Effector memory CD4-positive, alpha-beta T cell (primary cell): Measurements from ENCODE around the gene ARHGEF7.

ENCODE experiments used
- DNase-seq, 3 donors: peaks; one replicate each; pipeline ENCODE4 v3.0.0-alpha.2; 2020
- H3K27ac ChIP-seq: 2 replicates; pipeline ENCODE4 v1.7.0; 2013; ENCODE audit warnings: mild to moderate bottlenecking, low read length, moderate library complexity; ENCODE audit not compliant: insufficient read depth, poor library complexity, severe bottlenecking
- H3K27me3 ChIP-seq: replicated peaks from 2 replicates; pipeline ENCODE4 v1.7.0; 2013; ENCODE audit warnings: mild to moderate bottlenecking, low read length; ENCODE audit not compliant: insufficient read depth, control insufficient read depth, poor library complexity, severe bottlenecking
- H3K36me3 ChIP-seq: 2 replicates; pipeline ENCODE4 v1.7.0; 2013; ENCODE audit warnings: mild to moderate bottlenecking, low read length, moderate library complexity; ENCODE audit not compliant: control insufficient read depth, insufficient read depth
- H3K4me1 ChIP-seq: 2 replicates; pipeline ENCODE4 v1.7.0; 2013; ENCODE audit warnings: low read length, mild to moderate bottlenecking; ENCODE audit not compliant: control insufficient read depth, insufficient read depth, poor library complexity, severe bottlenecking
- H3K4me3 ChIP-seq: 2 replicates; pipeline ENCODE4 v1.7.0; 2013; ENCODE audit warnings: low read length, low read depth, mild to moderate bottlenecking; ENCODE audit not compliant: insufficient read depth, poor library complexity, severe bottlenecking
- H3K9me3 ChIP-seq: 2 replicates; pipeline ENCODE4 v1.7.0; 2013; ENCODE audit warnings: mild to moderate bottlenecking, low read length, moderate library complexity; ENCODE audit not compliant: control insufficient read depth

Gene ARHGEF7

GRCh38 chr13:111287201-111287600 is 172.1 kb downstream of the ARHGEF7 start:
- Histone ChIP-seq H3K27ac (no peak overlapping the region), H3K4me3 (no peak overlapping the region), H3K9me3 (no peaks in the 10 kb centered on the region), H3K36me3 (peaks cover 62% of the 10 kb centered on the region), H3K4me1 (no peaks in the 10 kb centered on the region), H3K27me3 (no peaks in the 10 kb centered on the region)
- DNase-seq, result no peak

DNA sequence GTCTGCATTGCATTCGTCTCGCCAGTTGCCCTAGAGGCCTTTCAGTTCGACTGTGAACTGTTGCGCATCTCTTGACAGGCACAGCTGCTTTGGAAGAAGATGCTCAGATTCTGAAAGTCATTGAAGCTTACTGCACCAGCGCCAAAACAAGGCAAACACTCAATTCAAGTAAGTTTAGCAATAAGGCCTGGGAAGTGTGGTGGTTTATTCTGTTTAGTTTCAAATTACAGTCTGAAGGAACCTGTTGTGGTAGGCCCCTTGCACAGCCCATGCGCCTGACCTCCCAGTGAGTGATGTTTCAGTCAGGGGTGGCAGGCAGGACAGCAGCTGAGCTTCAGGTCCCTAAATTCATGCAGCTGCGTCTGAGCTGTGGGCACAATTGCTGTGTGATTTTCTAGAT is 173.2 kb downstream of the ARHGEF7 start:
- Histone ChIP-seq H3K4me1 (no peaks in the 10 kb centered on the region), H3K36me3 (peaks cover 62% of the 10 kb centered on the region), H3K4me3 (no peak overlapping the region), H3K27me3 (no peaks in the 10 kb centered on the region), H3K27ac (no peak overlapping the region), H3K9me3 (no peaks in the 10 kb centered on the region)
- DNase-seq, result no peak

GRCh38 chr13:111289251-111289650 is 174.1 kb downstream of the ARHGEF7 start:
- no peak for DNase-seq
- peaks cover 58% of the 10 kb centered on the region for H3K36me3 ChIP-seq
- H3K9me3 ChIP-seq, result no peaks in the 10 kb centered on the region
- H3K27ac ChIP-seq, result no peak overlapping the region
- H3K4me1 ChIP-seq, result no peaks in the 10 kb centered on the region
- no peaks in the 10 kb centered on the region for H3K27me3 ChIP-seq
- H3K4me3 ChIP-seq, result no peak overlapping the region

DNA sequence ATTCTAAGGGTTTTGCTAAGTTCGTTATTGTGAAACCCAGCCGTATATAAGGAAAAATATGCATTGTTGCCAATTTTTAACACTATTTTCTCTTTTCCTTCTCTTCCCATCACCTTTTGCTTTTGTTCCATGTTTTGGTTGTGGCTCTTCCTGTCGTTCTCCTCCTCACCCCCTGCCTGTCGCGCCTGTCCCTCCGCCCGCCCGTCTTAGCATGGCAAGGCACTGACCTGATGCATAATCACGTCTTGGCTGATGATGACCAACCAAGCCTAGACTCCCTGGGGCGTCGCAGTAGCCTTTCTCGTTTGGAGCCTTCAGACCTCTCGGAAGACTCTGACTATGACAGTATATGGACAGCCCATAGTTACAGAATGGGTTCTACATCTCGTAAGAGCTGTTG is 176.8 kb downstream of the ARHGEF7 start:
- Histone ChIP-seq H3K4me1 (peaks cover 10% of the 10 kb centered on the region), H3K27ac (no peak overlapping the region), H3K4me3 (no peak overlapping the region), H3K27me3 (no peaks in the 10 kb centered on the region), H3K36me3 (peaks cover 41% of the 10 kb centered on the region), H3K9me3 (no peaks in the 10 kb centered on the region)
- no peak for DNase-seq

GRCh38 chr13:111292710-111293485 is 177.8 kb downstream of the ARHGEF7 start:
- H3K36me3 ChIP-seq, result peaks cover 37% of the 10 kb centered on the region
- DNase-seq, result no peak
- no peaks in the 10 kb centered on the region for H3K9me3 ChIP-seq
- H3K27me3 ChIP-seq, result no peaks in the 10 kb centered on the region
- H3K4me3 ChIP-seq, result no peak overlapping the region
- peaks cover 10% of the 10 kb centered on the region for H3K4me1 ChIP-seq
- H3K27ac ChIP-seq, result no peak overlapping the region

DNA sequence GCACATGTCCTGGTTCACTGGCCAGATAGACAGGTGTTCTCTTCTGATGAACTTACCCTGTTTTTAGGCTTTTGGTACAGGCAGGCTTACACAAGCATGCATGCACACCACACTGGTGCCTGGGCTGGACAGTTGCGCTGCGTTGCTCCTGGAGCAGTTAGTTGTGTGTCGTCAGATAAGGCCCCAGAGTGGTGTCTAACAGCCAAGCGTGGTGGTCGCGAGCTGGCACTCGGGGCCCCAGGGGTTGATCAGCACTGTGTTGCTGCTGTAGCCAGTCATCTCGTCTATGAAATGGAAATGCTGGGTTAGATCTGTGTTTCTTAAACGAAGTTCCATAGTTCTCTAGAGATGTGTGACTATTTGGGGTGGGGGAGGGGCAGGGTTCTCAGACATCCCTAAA is 180.8 kb downstream of the ARHGEF7 start:
- Histone ChIP-seq H3K9me3 (no peaks in the 10 kb centered on the region), H3K36me3 (peaks cover 39% of the 10 kb centered on the region), H3K27ac (no peak overlapping the region), H3K4me3 (no peak overlapping the region), H3K27me3 (no peaks in the 10 kb centered on the region), H3K4me1 (peaks cover 10% of the 10 kb centered on the region)
- DNase-seq, result no peak

GRCh38 chr13:111296417-111296816 is 181.3 kb downstream of the ARHGEF7 start:
- Histone ChIP-seq H3K4me3 (no peak overlapping the region), H3K9me3 (no peaks in the 10 kb centered on the region), H3K4me1 (peaks cover 10% of the 10 kb centered on the region), H3K27ac (no peak overlapping the region), H3K27me3 (no peaks in the 10 kb centered on the region), H3K36me3 (peaks cover 39% of the 10 kb centered on the region)
- no peak for DNase-seq

DNA sequence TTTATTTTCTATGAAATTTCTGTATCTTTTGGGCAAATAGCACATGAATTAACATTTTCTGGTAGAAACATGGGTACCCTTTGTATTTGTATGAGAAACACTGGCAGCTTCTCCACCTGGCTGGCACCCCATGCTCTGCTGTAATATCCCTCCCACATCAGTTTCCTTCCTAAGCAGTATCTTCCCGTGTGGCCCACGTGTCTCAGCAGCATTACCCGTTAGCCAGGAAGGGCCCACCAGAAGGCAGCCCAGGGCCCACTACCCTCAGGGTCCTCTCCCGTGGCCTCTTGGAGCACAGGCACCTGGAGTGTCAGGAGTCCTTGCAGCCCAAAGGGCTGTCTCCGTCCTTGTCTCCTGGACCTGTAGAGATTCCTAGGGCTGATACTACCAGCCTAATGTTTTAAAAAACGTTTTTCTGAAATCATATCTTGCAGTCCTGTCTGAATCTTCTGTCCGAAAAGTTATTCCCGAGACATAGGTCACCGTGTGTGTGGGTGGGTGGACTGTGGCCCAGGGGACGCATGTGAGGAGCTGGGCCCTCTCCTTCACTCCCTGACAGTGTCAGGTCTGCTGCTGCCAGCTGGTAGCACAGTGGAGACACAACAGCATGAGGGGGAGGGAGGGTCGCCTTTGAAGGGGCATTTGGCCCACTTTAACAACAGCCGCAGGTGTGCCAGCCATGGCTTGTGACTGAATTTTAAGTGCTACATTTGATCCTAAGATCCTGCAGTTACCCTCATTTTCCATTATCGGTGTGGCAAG is 183.3 kb downstream of the ARHGEF7 start:
- peaks cover 10% of the 10 kb centered on the region for H3K4me1 ChIP-seq
- no peaks in the 10 kb centered on the region for H3K9me3 ChIP-seq
- H3K27me3 ChIP-seq, result no peaks in the 10 kb centered on the region

GRCh38 chr13:111302045-111302726 is 187.1 kb downstream of the ARHGEF7 start:
- no peak for DNase-seq
- Histone ChIP-seq H3K9me3 (no peaks in the 10 kb centered on the region), H3K27me3 (no peaks in the 10 kb centered on the region), H3K4me1 (no peaks in the 10 kb centered on the region), H3K4me3 (no peak overlapping the region), H3K27ac (no peak overlapping the region), H3K36me3 (peaks cover 70% of the 10 kb centered on the region)

More for the DNA sequence above, 183.3 kb downstream of the ARHGEF7 start:
- Histone ChIP-seq H3K27ac (no peak overlapping the region), H3K4me3 (no peak overlapping the region), H3K36me3 (peaks cover 44% of the 10 kb centered on the region)
- no peak for DNase-seq

DNA sequence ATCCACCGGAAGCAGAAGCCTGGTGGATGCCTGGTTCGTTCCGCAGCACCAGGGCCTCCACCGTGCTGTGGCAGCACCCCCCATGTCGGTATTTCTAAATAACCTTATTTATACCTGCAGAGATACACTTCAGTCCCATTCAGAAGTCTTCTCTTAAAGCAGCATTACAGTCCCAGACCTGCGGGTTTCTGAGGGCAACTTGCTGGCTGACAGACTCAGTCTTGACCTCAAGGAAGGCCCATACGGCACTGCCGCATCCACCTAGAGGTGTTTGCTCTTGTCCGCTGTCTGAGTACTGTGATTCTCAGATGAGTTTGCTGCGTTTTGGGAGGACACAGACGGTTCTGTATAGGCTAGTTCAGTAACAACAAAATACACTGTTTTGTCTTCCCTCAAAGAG is 188.4 kb downstream of the ARHGEF7 start:
- Histone ChIP-seq H3K4me3 (no peak overlapping the region), H3K4me1 (no peaks in the 10 kb centered on the region), H3K36me3 (peaks cover 62% of the 10 kb centered on the region), H3K27ac (no peak overlapping the region), H3K9me3 (no peaks in the 10 kb centered on the region), H3K27me3 (no peaks in the 10 kb centered on the region)
- DNase-seq, result no peak
